Tibial nerve (tissue), 3 donors: ENCODE results near the gene KCNMA1.

Experiments used
- EP300 ChIP-seq, 2 donors: sonication (generic); formaldehyde crosslinking; IDR thresholded peaks; one replicate each; pipeline ENCODE4 v1.6.1; 2017; ENCODE audit warnings: antibody characterized with exemption in 2 of 2, mild to moderate bottlenecking in 1 of 2
- POLR2A ChIP-seq, 2 donors: fragments of 450-650 bp; IDR thresholded peaks; one replicate each; pipeline ENCODE4 v1.6.1; 2017; ENCODE audit warnings: antibody characterized with exemption in 2 of 2, mild to moderate bottlenecking in 2 of 2, moderate library complexity in 2 of 2

GRCh38 chr10:77253147-77253545 is 384.5 kb downstream of the KCNMA1 start:
- no peak for TF ChIP-seq POLR2A (IDR thresholded peaks at IDR 0.05)
- TF ChIP-seq EP300 (IDR thresholded peaks at IDR 0.05), result no peak
